Rectal smooth muscle tissue (tissue), 1 donor: ENCODE results near the gene PTPRR.

Source experiments
- H3K27ac ChIP-seq: one replicate; pipeline ENCODE4 v1.7.0; 2013; ENCODE audit warnings: low read depth, low read length, inconsistent platforms
- H3K27me3 ChIP-seq: one replicate; pipeline ENCODE4 v1.7.0; 2013; ENCODE audit warnings: low read length; ENCODE audit not compliant: control insufficient read depth, insufficient read depth
- H3K36me3 ChIP-seq: one replicate; pipeline ENCODE4 v1.7.0; 2013; ENCODE audit warnings: low read length; ENCODE audit not compliant: control insufficient read depth, insufficient read depth
- H3K4me1 ChIP-seq: one replicate; pipeline ENCODE4 v1.7.0; 2013; ENCODE audit warnings: low read length; ENCODE audit not compliant: control insufficient read depth, insufficient read depth
- H3K4me3 ChIP-seq: one replicate; pipeline ENCODE4 v1.7.0; 2013; ENCODE audit warnings: low read length
- H3K9ac ChIP-seq: one replicate; pipeline ENCODE4 v1.7.0; 2013; ENCODE audit warnings: low read length

Gene PTPRR

GRCh38 chr12:70772836-70773235 lies 147.7 kb downstream of the PTPRR start:
- no peak overlapping the region for H3K4me3 ChIP-seq
- H3K36me3 ChIP-seq, result no peaks in the 10 kb centered on the region
- H3K4me1 ChIP-seq, result no peaks in the 10 kb centered on the region
- H3K9ac ChIP-seq, result no peak overlapping the region
- H3K27me3 ChIP-seq, result no peaks in the 10 kb centered on the region
- H3K27ac ChIP-seq, result no peak overlapping the region

GRCh38 chr12:70771581-70771980 lies 149.0 kb downstream of the PTPRR start:
- no peak overlapping the region for H3K4me3 ChIP-seq
- no peaks in the 10 kb centered on the region for H3K4me1 ChIP-seq
- H3K9ac ChIP-seq, result no peak overlapping the region

GRCh38 chr12:70763666-70764065 lies 156.9 kb downstream of the PTPRR start:
- Histone ChIP-seq H3K27ac (no peak overlapping the region), H3K9ac (no peak overlapping the region), H3K27me3 (no peaks in the 10 kb centered on the region), H3K36me3 (no peaks in the 10 kb centered on the region), H3K4me1 (no peaks in the 10 kb centered on the region), H3K4me3 (no peak overlapping the region)

More at GRCh38 chr12:70771581-70771980, 149.0 kb downstream of the PTPRR start:
- H3K36me3 ChIP-seq, result no peaks in the 10 kb centered on the region
- no peaks in the 10 kb centered on the region for H3K27me3 ChIP-seq
- no peak overlapping the region for H3K27ac ChIP-seq

- Histone ChIP-seq H3K27me3 (no peaks in the 10 kb centered on the region), H3K27ac (no peak overlapping the region), H3K9ac (no peak overlapping the region), H3K4me3 (no peak overlapping the region), H3K36me3 (no peaks in the 10 kb centered on the region), H3K4me1 (no peaks in the 10 kb centered on the region)
Observed at GRCh38 chr12:70762000-70762399, 158.5 kb downstream of the PTPRR start.

GRCh38 chr12:70759161-70759918 lies 161.2 kb downstream of the PTPRR start:
- no peak overlapping the region for H3K27ac ChIP-seq
- no peaks in the 10 kb centered on the region for H3K4me1 ChIP-seq
- no peak overlapping the region for H3K9ac ChIP-seq
- H3K4me3 ChIP-seq, result no peak overlapping the region
- no peaks in the 10 kb centered on the region for H3K27me3 ChIP-seq
- H3K36me3 ChIP-seq, result no peaks in the 10 kb centered on the region

- no peaks in the 10 kb centered on the region for H3K36me3 ChIP-seq
- H3K9ac ChIP-seq, result no peak overlapping the region
- H3K4me3 ChIP-seq, result no peak overlapping the region
- H3K27me3 ChIP-seq, result no peaks in the 10 kb centered on the region
- H3K27ac ChIP-seq, result no peak overlapping the region
- H3K4me1 ChIP-seq, result no peaks in the 10 kb centered on the region
Observed at GRCh38 chr12:70758494-70758845, 162.1 kb downstream of the PTPRR start.

GRCh38 chr12:70757830-70758493 lies 162.6 kb downstream of the PTPRR start:
- no peak overlapping the region for H3K9ac ChIP-seq

GRCh38 chr12:70756791-70757190 lies 163.7 kb downstream of the PTPRR start:
- no peak overlapping the region for H3K4me3 ChIP-seq
- H3K9ac ChIP-seq, result no peak overlapping the region
- H3K4me1 ChIP-seq, result no peaks in the 10 kb centered on the region
- no peaks in the 10 kb centered on the region for H3K36me3 ChIP-seq
- H3K27ac ChIP-seq, result no peak overlapping the region
- H3K27me3 ChIP-seq, result no peaks in the 10 kb centered on the region

More at GRCh38 chr12:70757830-70758493, 162.6 kb downstream of the PTPRR start:
- no peak overlapping the region for H3K4me3 ChIP-seq
- no peaks in the 10 kb centered on the region for H3K27me3 ChIP-seq
- no peaks in the 10 kb centered on the region for H3K36me3 ChIP-seq
- no peaks in the 10 kb centered on the region for H3K4me1 ChIP-seq
- H3K27ac ChIP-seq, result no peak overlapping the region

- Histone ChIP-seq H3K27me3 (no peaks in the 10 kb centered on the region), H3K36me3 (no peaks in the 10 kb centered on the region), H3K4me1 (no peaks in the 10 kb centered on the region), H3K9ac (no peak overlapping the region), H3K4me3 (no peak overlapping the region), H3K27ac (no peak overlapping the region)
Observed at GRCh38 chr12:70756118-70756517, 164.4 kb downstream of the PTPRR start.

GRCh38 chr12:70754330-70754741 lies 166.2 kb downstream of the PTPRR start:
- Histone ChIP-seq H3K36me3 (no peaks in the 10 kb centered on the region), H3K27me3 (no peaks in the 10 kb centered on the region), H3K27ac (no peak overlapping the region), H3K9ac (no peak overlapping the region), H3K4me3 (no peak overlapping the region), H3K4me1 (no peaks in the 10 kb centered on the region)

GRCh38 chr12:70752327-70752726 lies 168.2 kb downstream of the PTPRR start:
- Histone ChIP-seq H3K36me3 (no peaks in the 10 kb centered on the region), H3K9ac (no peak overlapping the region), H3K4me3 (peak overlapping the region; percentile 27), H3K27me3 (no peaks in the 10 kb centered on the region), H3K4me1 (no peaks in the 10 kb centered on the region), H3K27ac (no peak overlapping the region)

GRCh38 chr12:70749931-70750330 lies 170.6 kb downstream of the PTPRR start:
- Histone ChIP-seq H3K4me3 (no peak overlapping the region), H3K27ac (no peak overlapping the region), H3K27me3 (no peaks in the 10 kb centered on the region), H3K9ac (no peak overlapping the region), H3K36me3 (no peaks in the 10 kb centered on the region), H3K4me1 (no peaks in the 10 kb centered on the region)

GRCh38 chr12:70748809-70749208 lies 171.7 kb downstream of the PTPRR start:
- H3K27ac ChIP-seq, result no peak overlapping the region
- no peaks in the 10 kb centered on the region for H3K4me1 ChIP-seq
- no peaks in the 10 kb centered on the region for H3K36me3 ChIP-seq
- no peaks in the 10 kb centered on the region for H3K27me3 ChIP-seq
- H3K4me3 ChIP-seq, result no peak overlapping the region
- H3K9ac ChIP-seq, result no peak overlapping the region
